Smooth muscle cell (in vitro differentiated cells): ENCODE results near the gene TGDS. TPM values are rescaled to one million over a fixed set of nuclear protein-coding genes. Genes with fewer than 3 reads are reported as not detected.

Experiments used
- DNase-seq: peaks from one replicate; lab custom pipeline; 2025; ENCODE audit not compliant: unreplicated experiment; lab: John Stamatoyannopoulos, UW
- H2AFZ ChIP-seq: fragments of 200-600 bp; sonication (generic); 2 replicates; pipeline ENCODE4 v1.6.0; 2016; ENCODE audit warnings: antibody characterized with exemption, low read depth, mild to moderate bottlenecking
- H3F3A ChIP-seq: fragments of 200-600 bp; sonication (generic); 2 replicates; pipeline ENCODE4 v1.6.0; 2017; ENCODE audit warnings: antibody characterized with exemption, low read depth
- H3K27ac ChIP-seq: fragments of 200-600 bp; sonication (generic); 2 replicates; pipeline ENCODE4 v1.5.1; 2016; ENCODE audit warnings: low read depth, mild to moderate bottlenecking
- H3K27me3 ChIP-seq: fragments of 200-600 bp; sonication (generic); 2 replicates; pipeline ENCODE4 v1.6.1; 2016; ENCODE audit warnings: low read depth, mild to moderate bottlenecking
- H3K36me3 ChIP-seq: fragments of 200-600 bp; sonication (generic); 2 replicates; pipeline ENCODE4 v1.5.1; 2016; ENCODE audit warnings: low read depth
- H3K4me1 ChIP-seq: fragments of 200-600 bp; sonication (generic); 2 replicates; pipeline ENCODE4 v1.5.1; 2016; ENCODE audit warnings: low read depth
- H3K4me2 ChIP-seq: fragments of 200-600 bp; sonication (generic); 2 replicates; pipeline ENCODE4 v1.6.0; 2016; ENCODE audit warnings: mild to moderate bottlenecking
- H3K4me3 ChIP-seq: fragments of 200-600 bp; sonication (generic); 2 replicates; pipeline ENCODE4 v1.5.1; 2016; ENCODE audit warnings: mild to moderate bottlenecking
- H3K79me2 ChIP-seq: fragments of 200-600 bp; sonication (generic); 2 replicates; pipeline ENCODE4 v1.6.0; 2016; ENCODE audit warnings: low read depth, mild to moderate bottlenecking
- H3K9ac ChIP-seq: fragments of 200-600 bp; sonication (generic); 2 replicates; pipeline ENCODE4 v1.6.0; 2016; ENCODE audit warnings: low read depth
- H3K9me3 ChIP-seq: fragments of 200-600 bp; sonication (generic); replicated peaks from 2 replicates; pipeline ENCODE4 v1.5.1; 2016; ENCODE audit warnings: low read depth
- H4K20me1 ChIP-seq: fragments of 200-600 bp; sonication (generic); 2 replicates; pipeline ENCODE4 v1.6.0; 2016; ENCODE audit warnings: low read depth
- WGBS: methylation state at CpG from one replicate; pipeline ENCODE4 v1.1.7; 2016; ENCODE audit warnings: low lambda C conversion rate; 5-methylcytosine and 5-hydroxymethylcytosine counted together
- polyA plus RNA-seq: library from polyadenylated mRNA; unstranded; fragments of >200 nt; fragmentation: Nextera tagmentation; extraction: Ambion mirVana; gene quantifications from 2 replicates; pipeline ENCODE4 v1.2.1, GENCODE V29; 2016
- total RNA-seq: library from RNA; depleted of rRNA; stranded (reverse); fragments of >200 nt; gene quantifications from 2 replicates; pipeline ENCODE4 v1.2.3, GENCODE V29; 2014
- TF ChIP-seq, protein P1 (sequence below): fragments of 200-600 bp; sonication (generic); IDR thresholded peaks from 2 replicates; pipeline ENCODE4 v1.5.1; 2017; ENCODE audit warnings: borderline replicate concordance, mild to moderate bottlenecking, antibody characterized with exemption; ENCODE audit not compliant: insufficient read depth, poor library complexity, severe bottlenecking

TGDS gene
- total and polyA plus RNA-seq, 2 experiments from 2014 or later: 16.0 to 17.1 TPM

DNA sequence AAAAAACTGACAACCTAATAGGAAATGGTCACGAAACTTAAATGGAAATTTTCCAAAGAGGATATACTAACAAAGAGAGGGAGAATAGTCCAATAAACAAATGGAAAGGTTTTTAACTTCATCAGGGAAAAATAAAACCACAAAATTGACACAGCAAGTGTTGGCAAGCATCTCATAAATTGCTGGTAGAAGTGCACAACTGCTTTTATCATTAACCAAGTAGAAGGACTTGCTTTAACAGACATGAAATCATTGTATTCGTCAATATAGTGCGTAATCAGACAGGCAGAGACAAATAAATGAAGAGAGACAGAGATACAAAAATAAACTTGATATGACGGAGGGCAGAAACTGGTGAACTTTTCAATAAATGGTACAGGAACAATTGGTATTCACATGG, 7.4 kb downstream of the TGDS start:
- Histone ChIP-seq H2AFZ (no peak overlapping the region), H3K27ac (no peak overlapping the region), H4K20me1 (peaks cover 22% of the 10 kb centered on the region), H3K9me3 (no peaks in the 10 kb centered on the region), H3F3A (no peaks in the 10 kb centered on the region), H3K4me1 (no peaks in the 10 kb centered on the region), H3K4me3 (no peak overlapping the region), H3K4me2 (no peak overlapping the region), H3K36me3 (peaks cover 7% of the 10 kb centered on the region), H3K27me3 (no peaks in the 10 kb centered on the region), H3K79me2 (peaks cover 28% of the 10 kb centered on the region), H3K9ac (no peak overlapping the region)
- 98% methylated on average over 4 of the region's 4 CpGs for WGBS
- no peak for DNase-seq
- TF ChIP-seq, protein P1, sequence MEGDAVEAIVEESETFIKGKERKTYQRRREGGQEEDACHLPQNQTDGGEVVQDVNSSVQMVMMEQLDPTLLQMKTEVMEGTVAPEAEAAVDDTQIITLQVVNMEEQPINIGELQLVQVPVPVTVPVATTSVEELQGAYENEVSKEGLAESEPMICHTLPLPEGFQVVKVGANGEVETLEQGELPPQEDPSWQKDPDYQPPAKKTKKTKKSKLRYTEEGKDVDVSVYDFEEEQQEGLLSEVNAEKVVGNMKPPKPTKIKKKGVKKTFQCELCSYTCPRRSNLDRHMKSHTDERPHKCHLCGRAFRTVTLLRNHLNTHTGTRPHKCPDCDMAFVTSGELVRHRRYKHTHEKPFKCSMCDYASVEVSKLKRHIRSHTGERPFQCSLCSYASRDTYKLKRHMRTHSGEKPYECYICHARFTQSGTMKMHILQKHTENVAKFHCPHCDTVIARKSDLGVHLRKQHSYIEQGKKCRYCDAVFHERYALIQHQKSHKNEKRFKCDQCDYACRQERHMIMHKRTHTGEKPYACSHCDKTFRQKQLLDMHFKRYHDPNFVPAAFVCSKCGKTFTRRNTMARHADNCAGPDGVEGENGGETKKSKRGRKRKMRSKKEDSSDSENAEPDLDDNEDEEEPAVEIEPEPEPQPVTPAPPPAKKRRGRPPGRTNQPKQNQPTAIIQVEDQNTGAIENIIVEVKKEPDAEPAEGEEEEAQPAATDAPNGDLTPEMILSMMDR: no peak

DNA sequence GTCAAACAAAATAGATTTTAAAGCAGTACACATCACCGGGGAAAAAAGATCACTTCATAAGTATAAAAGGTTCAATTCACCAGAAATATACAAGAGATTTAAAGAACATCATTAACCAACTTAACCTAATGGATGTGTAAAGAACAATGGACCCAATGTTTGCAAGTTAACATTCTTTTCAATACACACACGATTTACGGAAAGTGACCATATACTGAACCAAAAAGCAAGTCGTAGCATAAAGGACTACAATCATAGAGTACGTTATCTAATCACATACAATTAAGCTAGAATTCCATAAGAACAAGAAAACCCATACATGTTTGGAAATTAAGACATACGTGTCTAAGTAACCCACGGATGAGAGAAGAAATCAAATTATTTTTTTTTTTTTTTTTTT, 9.6 kb downstream of the TGDS start:
- DNase-seq: no peak
- no peak overlapping the region for H2AFZ ChIP-seq
- H3K4me1 ChIP-seq: no peaks in the 10 kb centered on the region
- peaks cover 17% of the 10 kb centered on the region for H3K79me2 ChIP-seq
- peaks cover 18% of the 10 kb centered on the region for H4K20me1 ChIP-seq
- H3K9ac ChIP-seq: no peak overlapping the region
- H3K4me3 ChIP-seq: no peak overlapping the region
- H3K9me3 ChIP-seq: no peaks in the 10 kb centered on the region
- 96% methylated on average over 7 of the region's 7 CpGs for WGBS
- TF ChIP-seq, protein P1: no peak
- H3K27me3 ChIP-seq: no peaks in the 10 kb centered on the region
- no peaks in the 10 kb centered on the region for H3F3A ChIP-seq
- H3K36me3 ChIP-seq: peaks cover 10% of the 10 kb centered on the region
- H3K4me2 ChIP-seq: no peak overlapping the region
- no peak overlapping the region for H3K27ac ChIP-seq

DNA sequence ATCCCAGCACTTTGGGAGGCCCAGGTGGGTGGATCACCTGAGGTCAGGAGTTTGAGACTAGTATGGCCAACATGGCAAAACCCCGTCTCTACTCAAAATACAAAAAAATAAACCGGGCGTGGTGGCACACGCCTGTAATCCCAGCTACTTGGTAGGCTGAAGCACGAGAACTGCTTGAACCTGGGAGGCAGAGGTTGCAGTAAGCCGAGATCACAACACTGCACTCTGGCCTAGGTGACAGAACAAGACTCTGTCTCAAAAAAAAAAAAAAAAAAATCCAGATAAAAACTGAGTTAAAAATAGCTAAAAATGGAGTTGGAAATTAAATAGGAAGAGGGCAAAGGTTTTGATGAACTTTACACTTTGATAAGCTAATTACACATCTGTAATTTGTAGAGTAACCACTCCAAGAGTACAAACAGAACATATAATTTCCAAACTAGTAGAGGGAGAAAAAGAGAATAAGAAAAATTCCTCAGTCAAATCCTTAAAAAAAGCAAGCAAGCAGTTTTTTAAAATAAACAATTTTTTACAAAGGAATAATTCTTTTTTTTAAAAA, 10.3 kb downstream of the TGDS start:
- H3K36me3 ChIP-seq: peaks cover 6% of the 10 kb centered on the region

More for the DNA sequence above, 10.3 kb downstream of the TGDS start:
- Histone ChIP-seq H4K20me1 (peaks cover 18% of the 10 kb centered on the region), H3K9ac (no peak overlapping the region), H3K27ac (no peak overlapping the region), H2AFZ (no peak overlapping the region), H3K79me2 (peaks cover 9% of the 10 kb centered on the region), H3K4me2 (no peak overlapping the region), H3K9me3 (no peaks in the 10 kb centered on the region), H3K27me3 (no peaks in the 10 kb centered on the region), H3K4me3 (no peak overlapping the region), H3K4me1 (no peaks in the 10 kb centered on the region), H3F3A (no peaks in the 10 kb centered on the region)
- WGBS: over 99% methylated on average over 6 of the region's 6 CpGs
- DNase-seq: no peak
- TF ChIP-seq, protein P1: no peak
